NCI-H1092 treated with DMSO at 0.1 percent for 48 hours (cell line): Measurements from ENCODE around the gene GALNT14.
"Not testable (repeated sequence)": the region's sequence is repeated elsewhere in the genome, so short reads cannot be mapped to it uniquely, and the experiment has no call there.

Experiments
- DNase-seq: peaks from one replicate; lab custom pipeline; 2025; lab: John Stamatoyannopoulos, UW

Gene GALNT14

DNA sequence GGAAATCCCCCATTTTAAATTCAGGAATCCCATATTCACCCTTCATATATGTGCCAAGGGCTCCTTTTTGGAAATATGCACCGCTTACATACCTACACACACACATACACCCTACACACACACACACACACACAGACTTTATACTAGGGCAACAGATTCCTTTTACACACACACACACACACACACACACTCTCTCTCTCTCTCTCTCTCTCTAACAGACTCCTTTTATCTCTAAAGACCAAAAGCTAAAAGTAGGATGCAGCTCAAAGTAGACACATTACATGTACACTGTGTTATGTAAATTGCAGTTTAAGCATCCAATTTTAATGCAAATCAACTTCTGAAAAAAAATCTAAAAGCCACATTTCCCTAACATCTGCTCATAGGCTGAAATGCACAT is 200.0 kb downstream of the GALNT14 start:
- no peak for DNase-seq

DNA sequence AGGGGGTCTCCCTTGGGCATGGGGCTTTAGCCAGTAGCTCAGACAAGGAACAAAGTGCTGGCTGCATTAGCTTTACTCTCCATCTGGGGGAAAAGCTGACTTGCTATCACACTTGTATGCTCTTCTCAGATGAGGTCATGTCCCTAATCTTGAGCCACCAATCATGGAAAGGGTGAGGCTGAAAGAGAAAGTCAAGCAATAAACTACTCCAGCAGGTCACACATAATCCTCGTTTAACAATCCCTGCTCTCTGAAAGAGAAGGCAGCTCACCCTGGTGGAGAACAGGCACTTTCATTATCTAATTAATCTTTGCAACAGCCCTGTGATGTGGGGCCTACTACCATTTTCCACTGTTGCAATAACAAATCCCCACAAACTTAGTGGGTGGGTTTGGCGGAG is 201.3 kb downstream of the GALNT14 start:
- no peak for DNase-seq

DNA sequence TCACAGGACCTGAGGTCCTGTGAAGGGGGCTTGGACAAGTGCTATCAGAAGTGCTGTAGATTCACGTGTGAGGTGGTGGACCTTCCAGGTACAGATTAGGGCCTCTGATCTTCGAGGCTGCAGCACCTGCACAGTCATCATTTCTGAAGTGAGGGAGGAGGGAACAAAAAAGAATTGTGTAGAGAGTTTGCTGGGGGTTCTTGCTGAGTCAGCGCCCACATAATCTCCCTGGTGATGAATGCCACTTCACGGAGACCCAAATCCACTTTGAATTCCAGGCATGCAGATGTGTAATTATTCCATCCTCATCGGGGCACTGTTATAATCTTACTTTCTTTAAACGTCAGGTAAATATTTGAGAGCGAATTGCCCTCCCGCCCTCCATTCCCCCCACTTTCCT is 202.4 kb downstream of the GALNT14 start:
- DNase-seq = no peak

DNA sequence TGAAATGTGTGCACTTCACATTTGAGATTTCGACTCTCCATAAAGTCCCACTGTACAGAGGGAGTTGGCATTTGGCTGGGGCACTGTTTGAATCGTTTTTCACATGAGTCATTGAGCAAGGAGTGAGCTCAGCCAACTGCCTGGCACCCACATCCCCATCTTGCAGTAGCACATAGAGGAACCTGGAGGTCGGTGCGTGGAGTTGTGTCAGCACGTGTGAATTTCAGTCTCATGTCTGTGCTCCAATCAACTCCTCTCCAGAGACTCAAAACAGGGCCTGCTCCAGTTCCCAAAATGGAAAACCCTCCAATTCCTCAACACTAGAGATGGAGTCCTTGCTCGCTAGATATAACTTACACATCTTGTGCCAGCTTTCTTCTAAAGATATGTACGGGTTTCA is 204.2 kb downstream of the GALNT14 start:
- no peak for DNase-seq

DNA sequence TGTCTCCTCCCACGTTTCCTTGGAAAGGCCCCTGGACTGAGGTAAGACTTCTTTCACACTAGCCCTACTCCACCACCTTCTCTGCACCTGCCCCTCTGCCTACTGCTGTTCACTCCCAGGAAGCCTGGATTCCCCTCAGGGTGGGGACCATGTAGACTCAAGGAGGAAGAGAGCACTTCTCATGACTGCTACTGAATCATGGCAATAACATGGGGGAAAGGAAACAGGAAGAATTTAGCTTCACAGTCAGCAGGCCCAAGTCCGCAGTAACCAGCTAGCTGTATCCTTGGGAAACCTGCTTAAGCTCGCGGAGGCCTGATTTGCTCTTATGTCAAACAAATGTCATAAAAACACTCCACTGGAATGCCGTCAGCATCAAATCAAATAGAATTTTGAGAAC is 204.7 kb downstream of the GALNT14 start:
- DNase-seq = no peak

DNA sequence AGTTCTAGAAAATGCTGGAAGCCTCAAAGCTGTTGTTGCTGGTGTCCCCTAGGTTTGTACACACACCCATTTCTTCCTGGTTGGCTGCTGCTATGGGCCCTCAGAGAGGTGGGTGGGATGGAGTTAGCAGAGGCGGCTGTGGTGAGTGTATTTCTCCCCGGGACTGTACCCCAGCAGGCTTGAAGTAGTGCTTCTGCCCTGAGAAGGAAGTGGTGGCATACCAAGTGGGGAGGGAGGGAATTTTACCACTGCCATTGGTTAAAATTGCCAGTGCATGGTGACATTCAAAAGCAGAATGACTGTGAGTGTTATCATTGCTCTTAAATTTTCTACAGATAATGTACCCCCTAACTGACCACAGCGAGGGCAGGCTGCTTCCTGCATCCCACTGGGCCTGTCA is 205.4 kb downstream of the GALNT14 start:
- no peak for DNase-seq

DNA sequence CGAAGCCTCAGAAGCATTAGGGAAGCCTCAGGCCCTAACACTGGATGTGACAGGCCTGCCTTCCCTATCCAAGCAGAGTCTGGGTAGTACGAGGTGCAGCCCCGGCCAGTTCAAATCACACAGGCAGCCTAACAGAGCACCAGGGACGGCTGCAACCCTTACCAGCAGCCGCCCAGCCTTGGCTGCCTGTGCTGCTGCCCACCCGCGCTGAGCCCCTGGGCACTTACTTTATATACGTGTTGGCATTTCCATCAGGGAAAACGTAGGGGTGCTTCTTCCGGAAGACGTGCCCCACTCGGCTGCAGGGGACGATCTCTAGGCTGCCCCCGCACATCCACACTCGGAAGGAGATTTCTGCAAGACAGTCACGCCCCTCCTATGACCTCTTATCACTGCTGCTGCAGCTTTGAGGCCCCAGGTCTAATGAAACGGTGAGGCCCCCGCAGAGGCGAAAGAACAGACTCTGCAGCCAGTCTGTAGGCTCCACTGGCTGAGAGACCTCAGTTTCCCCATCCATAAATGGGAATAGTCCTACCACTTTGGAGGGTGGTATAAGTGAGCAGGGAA is 206.3 kb downstream of the GALNT14 start:
- DNase-seq = no peak

DNA sequence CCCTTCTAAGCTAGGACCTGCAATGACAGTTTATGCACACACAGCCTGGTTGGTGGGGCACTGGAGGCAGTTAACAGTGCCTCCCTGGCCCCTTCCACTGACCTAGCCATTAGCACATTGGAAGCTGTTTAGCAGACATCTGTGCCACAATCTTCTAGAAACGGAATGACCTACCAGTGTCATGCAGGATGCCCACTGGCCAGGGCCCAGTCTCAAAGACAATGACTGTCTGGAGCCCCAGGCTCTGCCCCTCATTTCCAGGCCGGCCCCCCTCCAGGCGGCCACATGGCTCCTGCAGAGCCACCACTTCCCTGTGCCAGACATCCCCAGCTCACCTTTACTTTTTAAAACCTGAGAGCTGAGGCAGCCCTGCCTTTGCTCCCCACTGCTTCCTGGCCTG is 207.5 kb downstream of the GALNT14 start:
- DNase-seq = no peak

DNA sequence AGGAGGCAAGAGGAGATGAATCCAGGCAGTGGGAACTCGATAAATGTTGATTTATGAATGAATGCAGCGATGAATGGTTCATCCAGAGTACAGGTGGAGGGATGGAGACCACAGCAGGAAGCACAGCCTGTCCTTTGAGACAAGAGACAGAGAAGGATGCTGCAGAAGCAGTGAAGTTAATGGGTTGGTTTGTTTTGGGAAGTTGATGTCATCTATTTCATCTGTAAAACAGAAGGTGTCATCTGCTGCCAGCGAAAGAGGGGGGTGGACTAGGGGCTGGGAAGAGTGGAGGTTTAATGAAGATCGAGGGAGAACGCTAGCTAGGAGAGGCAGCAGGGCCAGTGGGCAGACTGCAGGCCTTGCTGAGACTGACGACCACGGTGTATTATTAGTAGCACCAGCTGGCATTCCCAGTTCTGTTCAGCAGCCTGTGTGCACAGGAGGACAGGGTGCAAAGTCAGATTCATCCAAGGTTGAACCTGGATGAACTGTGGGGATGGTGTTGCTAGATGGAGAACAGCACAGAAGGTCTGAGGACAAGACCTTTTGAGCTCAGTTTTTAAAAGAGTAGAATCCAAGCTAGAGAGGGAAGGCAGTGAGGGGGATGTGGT is 210.7 kb downstream of the GALNT14 start:
- DNase-seq = no peak

DNA sequence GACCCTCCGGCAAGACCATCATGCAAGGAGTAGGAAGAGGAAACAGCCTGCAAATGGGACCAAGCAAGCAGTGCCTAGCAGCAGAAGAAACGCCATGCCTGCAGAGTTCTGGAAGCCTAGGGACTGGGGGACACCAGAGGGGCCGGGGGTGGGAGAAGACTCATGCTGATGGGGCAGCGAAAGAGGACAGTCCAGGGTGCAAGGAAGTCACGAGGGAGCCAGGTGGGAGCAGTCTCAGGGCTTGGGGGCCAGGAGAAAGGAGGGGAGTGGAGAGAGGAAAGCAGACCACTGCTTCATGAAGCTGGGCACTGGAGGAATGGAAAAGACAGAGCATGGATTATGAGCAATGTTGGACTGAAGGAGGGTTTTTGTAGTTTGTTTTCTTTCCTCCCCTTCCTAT is 211.6 kb downstream of the GALNT14 start:
- no peak for DNase-seq

DNA sequence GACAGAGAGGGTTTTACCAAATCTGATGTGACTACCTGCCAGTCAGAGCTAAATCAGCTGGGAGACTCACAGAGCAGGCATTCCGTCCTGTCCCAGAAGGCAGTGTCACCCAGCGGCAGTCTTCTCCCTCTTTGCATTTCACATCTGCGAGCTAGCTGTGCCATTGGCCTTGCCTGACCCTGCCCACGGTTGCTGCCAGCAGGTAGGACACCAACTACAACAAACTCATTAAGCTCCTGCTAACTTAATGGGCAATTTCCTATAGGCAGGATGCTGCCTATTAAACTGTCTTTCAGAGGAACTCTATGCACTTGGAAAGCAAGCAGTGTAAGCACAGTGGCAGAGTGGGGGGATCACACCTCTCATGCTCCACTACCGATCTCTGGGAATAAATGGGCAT is 214.6 kb downstream of the GALNT14 start:
- no peak for DNase-seq

DNA sequence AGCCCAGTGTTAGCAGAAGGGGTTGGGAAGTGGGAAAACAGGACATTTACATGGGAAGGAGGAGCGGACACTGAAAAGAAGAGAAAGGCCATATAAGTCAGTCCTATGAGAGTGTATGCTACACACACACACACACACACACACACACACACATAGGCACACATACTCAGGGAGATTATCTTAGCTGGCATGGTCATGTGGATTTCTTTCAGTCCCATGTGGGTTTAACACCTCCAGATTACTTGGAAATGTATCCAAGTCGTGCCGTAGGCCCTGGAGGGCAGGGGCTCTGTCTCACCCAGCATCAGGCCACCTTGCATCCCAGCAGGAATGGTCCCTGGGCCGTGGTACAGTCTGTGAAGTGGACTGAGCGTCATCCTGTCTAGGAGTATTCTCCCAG is 217.7 kb downstream of the GALNT14 start:
- DNase-seq = no peak

DNA sequence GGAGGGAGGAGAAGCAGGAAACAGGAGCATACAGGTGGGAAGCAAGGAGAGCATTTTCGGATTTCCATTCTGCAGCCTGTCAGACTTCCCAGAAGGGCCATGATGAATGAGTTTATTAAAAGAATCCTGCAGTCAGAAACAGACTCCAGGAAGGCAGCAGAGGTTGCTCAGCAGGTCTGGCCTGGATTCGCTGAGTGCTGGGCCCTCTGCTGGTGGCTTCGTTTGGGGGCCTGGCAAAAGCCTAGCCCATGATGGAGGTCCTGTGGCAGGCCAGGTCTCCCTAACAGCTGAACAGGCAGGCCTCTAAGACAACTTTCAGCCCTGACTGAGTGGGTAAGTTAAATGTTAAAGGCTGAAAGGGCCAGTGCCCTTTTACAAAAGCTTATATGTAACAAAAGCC is 222.8 kb downstream of the GALNT14 start:
- DNase-seq = no peak

DNA sequence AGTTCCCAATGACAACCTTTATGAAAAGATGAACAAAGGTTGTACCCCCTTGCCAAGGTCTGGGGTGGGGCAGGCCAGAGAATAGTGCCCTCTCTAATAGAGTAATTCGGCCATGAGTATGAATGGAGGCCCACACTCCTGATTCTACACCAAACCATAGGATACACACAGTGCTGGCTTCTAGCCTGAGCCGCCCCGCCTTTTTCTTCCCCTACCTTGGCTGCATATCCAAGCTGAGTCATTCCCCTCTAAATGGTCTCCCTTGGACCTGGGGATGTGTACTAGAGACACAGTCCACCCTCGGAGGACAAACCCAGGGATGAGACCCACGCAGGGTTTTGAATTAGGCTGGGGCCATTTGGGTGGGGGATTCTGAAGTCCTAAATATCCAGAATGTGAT is 223.8 kb downstream of the GALNT14 start:
- DNase-seq = no peak

DNA sequence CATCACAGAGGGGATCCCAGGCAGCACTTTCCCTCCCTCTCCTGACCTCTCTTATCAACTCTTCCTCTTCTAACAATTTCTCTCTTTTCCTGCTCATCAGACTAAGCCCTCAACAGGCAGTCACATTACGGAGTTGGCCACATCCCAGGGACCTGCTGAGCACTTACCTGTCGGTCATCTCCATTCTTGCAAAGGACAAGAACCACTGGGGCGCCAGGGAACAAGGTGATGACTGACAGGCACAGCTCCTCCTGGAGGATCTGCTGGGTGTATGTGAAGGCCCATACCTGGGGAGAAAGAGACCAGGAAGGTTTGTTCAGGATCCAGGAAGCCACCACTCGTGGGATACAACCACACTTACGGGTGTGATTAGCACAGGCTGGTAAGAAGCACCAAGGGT is 226.2 kb downstream of the GALNT14 start:
- DNase-seq = no peak

DNA sequence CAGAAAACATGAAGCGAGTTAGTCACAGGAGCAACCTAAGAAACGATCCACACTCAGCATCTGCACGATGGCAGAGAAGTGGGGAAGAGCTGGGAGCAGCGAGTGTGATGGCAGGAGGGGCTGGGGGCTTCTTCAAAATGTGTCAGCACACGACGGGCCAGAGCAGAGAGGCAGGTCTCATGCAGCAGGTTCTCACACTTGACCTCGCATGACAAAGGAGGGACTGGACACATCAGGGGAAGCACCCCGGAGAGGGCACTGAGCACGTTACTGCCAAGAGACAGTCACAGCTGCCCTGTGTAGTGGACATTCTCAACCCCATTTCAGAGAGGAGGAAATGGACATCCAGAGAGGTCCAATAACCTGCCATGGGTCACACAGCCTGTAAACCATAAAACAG is 226.9 kb downstream of the GALNT14 start:
- DNase-seq = no peak

DNA sequence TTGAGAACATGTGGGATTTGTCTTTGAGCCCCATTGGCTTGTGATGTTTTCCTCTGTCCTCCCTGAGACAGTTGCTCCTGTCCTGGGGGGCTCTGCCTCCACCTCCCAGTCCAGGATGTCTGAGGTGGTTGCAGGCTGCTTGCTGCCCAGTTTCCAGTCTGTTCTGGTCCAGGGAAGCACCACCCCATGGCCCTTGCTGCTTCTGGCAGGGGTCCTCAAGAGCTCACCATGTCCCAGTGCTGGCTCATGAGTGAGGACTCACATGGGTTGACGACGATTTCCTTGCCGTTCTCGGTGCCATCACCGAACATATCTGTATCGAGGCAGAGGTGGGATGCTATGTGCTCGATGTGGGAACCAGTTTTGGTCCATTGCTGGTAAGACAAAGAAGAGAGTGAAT is 227.6 kb downstream of the GALNT14 start:
- no peak for DNase-seq

DNA sequence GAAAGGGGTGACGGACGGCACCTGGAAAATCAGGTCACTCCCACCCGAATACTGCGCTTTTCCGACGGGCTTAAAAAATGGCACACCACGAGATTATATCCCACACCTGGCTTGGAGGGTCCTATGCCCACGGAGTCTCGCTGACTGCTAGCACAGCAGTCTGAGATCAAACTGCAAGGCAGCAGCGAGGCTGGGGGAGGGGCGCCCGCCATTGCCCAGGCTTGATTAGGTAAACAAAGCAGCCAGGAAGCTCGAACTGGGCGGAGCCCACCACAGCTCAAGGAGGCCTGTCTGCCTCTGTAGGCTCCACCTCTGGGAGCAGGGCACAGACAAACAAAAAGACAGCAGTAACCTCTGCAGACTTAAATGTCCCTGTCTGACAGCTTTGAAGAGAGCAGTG is 233.8 kb downstream of the GALNT14 start:
- not testable (repeated sequence) for DNase-seq

DNA sequence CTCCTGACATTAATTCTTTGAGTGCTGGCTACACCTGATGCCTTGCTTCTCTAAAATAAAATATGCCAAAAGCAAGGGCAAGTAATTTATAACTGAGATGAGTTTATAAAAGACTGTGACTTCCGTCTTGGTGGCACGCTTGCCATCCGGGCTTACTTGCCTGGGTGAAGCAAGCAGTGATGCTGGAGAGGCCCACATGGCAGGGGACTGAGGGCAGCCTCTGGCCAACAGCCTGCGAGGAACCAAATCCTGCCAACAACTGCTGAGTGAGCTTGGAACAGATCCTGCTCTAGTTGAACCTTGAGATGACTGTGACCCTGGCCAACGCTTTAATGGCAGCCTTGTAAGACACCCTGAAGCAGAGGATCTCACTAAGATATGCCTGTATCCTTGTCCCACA is 234.9 kb downstream of the GALNT14 start:
- DNase-seq = no peak

DNA sequence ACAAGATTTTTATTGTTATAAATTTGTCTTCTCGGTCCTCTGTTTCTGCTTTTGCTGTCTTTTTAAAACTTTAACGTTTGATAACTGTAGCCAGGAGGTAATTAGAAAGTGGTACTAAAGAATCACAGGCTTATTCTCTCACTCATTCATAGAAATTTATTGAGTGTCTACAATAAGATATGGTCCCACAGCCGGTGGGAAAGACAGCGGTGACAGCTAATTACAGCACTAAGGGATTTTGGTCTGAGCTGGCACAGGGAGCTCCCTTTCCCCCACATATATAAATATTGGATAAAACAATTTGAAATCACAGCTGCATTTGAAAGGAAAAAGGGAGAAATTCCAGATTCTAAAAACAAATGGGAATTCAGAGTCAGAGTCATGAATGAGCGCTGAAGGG is 237.9 kb downstream of the GALNT14 start:
- no peak for DNase-seq

DNA sequence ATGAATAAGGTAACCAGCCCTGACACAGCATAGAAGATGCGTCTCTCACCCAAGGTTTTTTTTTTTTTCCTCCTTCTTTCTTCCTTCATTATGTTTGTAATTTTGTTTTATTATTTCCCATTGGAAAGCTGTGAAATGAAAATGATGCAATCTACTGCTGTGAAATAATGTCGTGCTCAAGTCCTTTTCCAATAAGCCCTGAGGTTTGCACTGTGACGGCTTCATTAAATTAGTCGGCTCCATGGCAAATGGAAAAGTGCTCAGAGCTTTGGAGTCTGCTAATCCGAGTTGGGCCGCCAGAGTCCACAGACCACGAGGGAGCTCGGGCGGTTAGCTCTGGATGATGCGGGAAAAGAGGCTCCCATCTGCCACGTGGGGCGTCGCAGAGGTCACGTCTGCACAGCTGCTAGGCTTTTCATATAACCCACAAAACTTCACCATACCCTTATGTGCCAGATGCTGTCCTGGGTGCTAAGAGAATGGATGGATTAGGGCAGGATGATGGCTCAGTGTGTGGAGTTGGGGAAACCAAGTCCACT is 238.7 kb downstream of the GALNT14 start:
- DNase-seq = no peak

DNA sequence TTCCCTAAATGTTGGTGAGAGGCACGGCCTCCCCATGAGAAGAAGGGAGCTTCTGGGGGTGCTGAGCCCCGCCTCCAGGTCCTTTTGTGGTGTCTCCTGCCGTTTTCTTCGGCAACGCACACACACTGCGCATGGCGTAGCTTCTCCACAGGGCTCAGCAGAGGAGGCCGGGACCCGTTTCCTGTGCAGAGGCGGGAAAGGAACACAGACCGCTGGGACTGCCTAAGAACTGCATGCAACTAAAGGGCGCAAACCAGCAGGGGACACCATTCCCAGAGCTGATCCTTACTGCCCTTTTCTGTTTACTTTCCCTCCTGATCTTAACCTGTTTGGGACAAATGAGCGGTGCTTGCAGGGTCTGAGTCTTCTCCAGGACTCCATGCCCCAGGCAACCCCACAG is 240.7 kb downstream of the GALNT14 start:
- no peak for DNase-seq

DNA sequence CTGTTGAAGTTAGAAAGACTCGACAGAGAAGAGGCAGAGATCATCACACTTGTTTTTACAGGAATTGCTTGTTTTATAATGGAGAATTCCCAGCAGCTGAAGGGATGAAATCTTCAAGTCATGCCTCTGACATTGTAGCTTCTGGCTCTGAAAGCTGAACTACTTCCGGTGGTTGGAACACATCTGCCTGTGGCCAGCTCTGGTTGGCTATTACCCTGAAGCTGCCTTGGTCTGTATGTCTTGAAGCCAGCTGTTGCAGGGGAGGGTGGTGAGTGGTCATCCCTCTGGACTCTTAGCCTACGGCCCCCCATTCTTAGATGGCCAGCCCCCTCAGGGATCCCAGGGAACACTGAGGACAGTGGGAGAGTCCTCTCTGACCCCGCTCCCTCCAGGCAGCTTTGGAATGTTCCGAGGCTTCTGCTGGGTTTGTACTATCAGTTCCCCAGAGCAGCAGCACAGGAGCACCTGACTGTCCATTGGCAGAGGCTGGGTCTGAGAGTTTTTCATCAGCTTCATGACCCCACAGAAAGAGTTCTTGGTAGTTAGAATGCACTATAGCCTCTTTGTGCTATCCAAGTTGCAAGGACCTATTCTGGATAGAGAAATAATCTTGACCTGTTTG is 243.6 kb downstream of the GALNT14 start:
- no peak for DNase-seq
